HepG2 (cell line): Measurements from ENCODE around the gene NUAK1. TPM values are rescaled to one million over a fixed set of nuclear protein-coding genes. Genes with fewer than 3 reads are reported as not detected.

Experiments used
- CREBL2 ChIP-seq: sonication (generic); formaldehyde crosslinking; IDR thresholded peaks from 2 replicates; pipeline ENCODE4 v1.8.1; 2023; ENCODE audit warnings: missing genetic modification reagents, mild to moderate bottlenecking, borderline replicate concordance
- CREM ChIP-seq, 2 experiments: sonication (generic) in 1 of 2; formaldehyde crosslinking in 1 of 2; IDR thresholded peaks; 2 replicates each; pipeline versions ENCODE4 v1.4.0 to v1.6.1; 2016 to 2020; ENCODE audit warnings: antibody characterized with exemption in 1 of 2, mild to moderate bottlenecking in 1 of 2, missing genetic modification reagents in 1 of 2
- ETV5 ChIP-seq: IDR thresholded peaks from 2 replicates; pipeline ENCODE4 v1.6.1; 2018; ENCODE audit warnings: missing biosample characterization, missing genetic modification reagents, inconsistent platforms, borderline replicate concordance
- HOXA7 ChIP-seq: sonication (generic); formaldehyde crosslinking; IDR thresholded peaks from 2 replicates; pipeline ENCODE4 v1.8.1; 2022; ENCODE audit warnings: mild to moderate bottlenecking, missing genetic modification reagents, moderate library complexity
- RBFOX2 ChIP-seq: fragments of 200-400 bp; formaldehyde crosslinking; IDR thresholded peaks from 2 replicates; pipeline ENCODE4 v1.6.1; 2017; ENCODE audit warnings: low read depth, mild to moderate bottlenecking, low read length
- SIX4 ChIP-seq: sonication (generic); formaldehyde crosslinking; IDR thresholded peaks from 2 replicates; pipeline ENCODE4 v1.4.0; 2020; ENCODE audit warnings: missing genetic modification reagents
- ZBTB33 ChIP-seq: sonication (generic); formaldehyde crosslinking; IDR thresholded peaks from 2 replicates; pipeline ENCODE4 v1.4.0; 2020; ENCODE audit warnings: missing genetic modification reagents
- ZNF24 ChIP-seq: fragments of 450-650 bp; IDR thresholded peaks from 2 replicates; pipeline ENCODE4 v1.6.1; 2017; ENCODE audit warnings: antibody characterized with exemption, mild to moderate bottlenecking
- ZNF329 ChIP-seq: sonication (generic); formaldehyde crosslinking; IDR thresholded peaks from 2 replicates; pipeline ENCODE4 v1.9.0; 2021; ENCODE audit warnings: low read depth, mild to moderate bottlenecking, missing genetic modification reagents
- ZNF646 ChIP-seq: sonication (generic); formaldehyde crosslinking; IDR thresholded peaks from 2 replicates; pipeline ENCODE4 v1.9.0; 2021; ENCODE audit warnings: mild to moderate bottlenecking, missing genetic modification reagents
- ZNF749 ChIP-seq: sonication (generic); formaldehyde crosslinking; IDR thresholded peaks from 2 replicates; pipeline ENCODE4 v1.8.0; 2022; ENCODE audit warnings: mild to moderate bottlenecking, missing genetic modification reagents, moderate library complexity, borderline replicate concordance
- polyA plus RNA-seq, 8 experiments: library from polyadenylated mRNA; depleted of rRNA in 3 of 8; stranded (reverse) in 7 of 8; unstranded in 1 of 8; fragments of >200 nt; fragmentation: Illumina TruSeq in 4 of 8; extraction: Trizol in 4 of 8; gene quantifications; 2 replicates each; pipeline versions ENCODE4 v1.2.1 to v1.2.3, GENCODE V29; 2011 to 2016; ENCODE audit warnings: low read depth in 4 of 8, missing spikeins in 1 of 8, mixed read lengths in 1 of 8; ENCODE audit not compliant: insufficient read depth in 1 of 8
- total RNA-seq, 5 experiments: library from RNA; depleted of rRNA; stranded (reverse); fragments of >200 nt; fragmentation: Illumina TruSeq; extraction: Trizol; gene quantifications; 2 replicates each; pipeline ENCODE4 v1.2.3, GENCODE V29; 2016; ENCODE audit warnings: low read depth in 1 of 5
- TF ChIP-seq, protein P1 (sequence below): sonication (generic); formaldehyde crosslinking; IDR thresholded peaks from 2 replicates; pipeline ENCODE4 v1.5.1; 2020; ENCODE audit warnings: mild to moderate bottlenecking, missing genetic modification reagents, moderate library complexity
- TF ChIP-seq, protein P2 (sequence below): sonication (generic); formaldehyde crosslinking; conservative IDR thresholded peaks from 2 replicates; pipeline ENCODE4 v1.4.0; 2020; ENCODE audit warnings: missing genetic modification reagents
- TF ChIP-seq, protein P3 (sequence below), 2 experiments: fragments of 450-650 bp in 1 of 2; sonication (generic) in 1 of 2; formaldehyde crosslinking; IDR thresholded peaks; 2 replicates each; pipeline versions ENCODE4 v1.5.0 to v1.8.0; 2020 to 2022; ENCODE audit warnings: mild to moderate bottlenecking in 1 of 2, missing genetic modification reagents in 1 of 2
- TF ChIP-seq, protein P4 (sequence below): IDR thresholded peaks from 2 replicates; pipeline ENCODE4 v1.6.1; 2016

Gene NUAK1
- total and polyA plus RNA-seq, 2 of the 13 experiments (the other 11 are each of a cell fraction or from before 2014, with no cell fraction given), result 1.7 to 1.9 TPM

- TF ChIP-seq, protein P1, sequence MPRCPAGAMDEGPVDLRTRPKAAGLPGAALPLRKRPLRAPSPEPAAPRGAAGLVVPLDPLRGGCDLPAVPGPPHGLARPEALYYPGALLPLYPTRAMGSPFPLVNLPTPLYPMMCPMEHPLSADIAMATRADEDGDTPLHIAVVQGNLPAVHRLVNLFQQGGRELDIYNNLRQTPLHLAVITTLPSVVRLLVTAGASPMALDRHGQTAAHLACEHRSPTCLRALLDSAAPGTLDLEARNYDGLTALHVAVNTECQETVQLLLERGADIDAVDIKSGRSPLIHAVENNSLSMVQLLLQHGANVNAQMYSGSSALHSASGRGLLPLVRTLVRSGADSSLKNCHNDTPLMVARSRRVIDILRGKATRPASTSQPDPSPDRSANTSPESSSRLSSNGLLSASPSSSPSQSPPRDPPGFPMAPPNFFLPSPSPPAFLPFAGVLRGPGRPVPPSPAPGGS (CRISPR knock-in tag), result no peak
- no peak for TF ChIP-seq ZNF749
- TF ChIP-seq, protein P2, sequence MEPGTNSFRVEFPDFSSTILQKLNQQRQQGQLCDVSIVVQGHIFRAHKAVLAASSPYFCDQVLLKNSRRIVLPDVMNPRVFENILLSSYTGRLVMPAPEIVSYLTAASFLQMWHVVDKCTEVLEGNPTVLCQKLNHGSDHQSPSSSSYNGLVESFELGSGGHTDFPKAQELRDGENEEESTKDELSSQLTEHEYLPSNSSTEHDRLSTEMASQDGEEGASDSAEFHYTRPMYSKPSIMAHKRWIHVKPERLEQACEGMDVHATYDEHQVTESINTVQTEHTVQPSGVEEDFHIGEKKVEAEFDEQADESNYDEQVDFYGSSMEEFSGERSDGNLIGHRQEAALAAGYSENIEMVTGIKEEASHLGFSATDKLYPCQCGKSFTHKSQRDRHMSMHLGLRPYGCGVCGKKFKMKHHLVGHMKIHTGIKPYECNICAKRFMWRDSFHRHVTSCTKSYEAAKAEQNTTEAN (CRISPR knock-in tag), result peak; percentile 57; the same call in 1 of the 2 replicates
- no peak for TF ChIP-seq ZNF329 (CRISPR knock-in tag)
- TF ChIP-seq, protein P3, sequence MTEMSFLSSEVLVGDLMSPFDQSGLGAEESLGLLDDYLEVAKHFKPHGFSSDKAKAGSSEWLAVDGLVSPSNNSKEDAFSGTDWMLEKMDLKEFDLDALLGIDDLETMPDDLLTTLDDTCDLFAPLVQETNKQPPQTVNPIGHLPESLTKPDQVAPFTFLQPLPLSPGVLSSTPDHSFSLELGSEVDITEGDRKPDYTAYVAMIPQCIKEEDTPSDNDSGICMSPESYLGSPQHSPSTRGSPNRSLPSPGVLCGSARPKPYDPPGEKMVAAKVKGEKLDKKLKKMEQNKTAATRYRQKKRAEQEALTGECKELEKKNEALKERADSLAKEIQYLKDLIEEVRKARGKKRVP (CRISPR knock-in tag; IDR thresholded peaks at IDR 0.05), result no peak
- no peak for TF ChIP-seq ZBTB33 (CRISPR knock-in tag)
- TF ChIP-seq, protein P4, sequence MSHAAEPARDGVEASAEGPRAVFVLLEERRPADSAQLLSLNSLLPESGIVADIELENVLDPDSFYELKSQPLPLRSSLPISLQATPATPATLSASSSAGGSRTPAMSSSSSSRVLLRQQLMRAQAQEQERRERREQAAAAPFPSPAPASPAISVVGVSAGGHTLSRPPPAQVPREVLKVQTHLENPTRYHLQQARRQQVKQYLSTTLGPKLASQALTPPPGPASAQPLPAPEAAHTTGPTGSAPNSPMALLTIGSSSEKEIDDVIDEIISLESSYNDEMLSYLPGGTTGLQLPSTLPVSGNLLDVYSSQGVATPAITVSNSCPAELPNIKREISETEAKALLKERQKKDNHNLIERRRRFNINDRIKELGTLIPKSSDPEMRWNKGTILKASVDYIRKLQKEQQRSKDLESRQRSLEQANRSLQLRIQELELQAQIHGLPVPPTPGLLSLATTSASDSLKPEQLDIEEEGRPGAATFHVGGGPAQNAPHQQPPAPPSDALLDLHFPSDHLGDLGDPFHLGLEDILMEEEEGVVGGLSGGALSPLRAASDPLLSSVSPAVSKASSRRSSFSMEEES (CRISPR knock-in tag), result no peak
- TF ChIP-seq CREBL2 (CRISPR knock-in tag), result no peak
- TF ChIP-seq RBFOX2, result no peak
- peak; percentile 71 for TF ChIP-seq ETV5 (CRISPR knock-in tag)
- no peak for TF ChIP-seq ZNF24
- TF ChIP-seq SIX4 (CRISPR knock-in tag), result 0 out of 2 replicates have a peak, but pooled peaks have one; percentile 36
- no peak for TF ChIP-seq HOXA7 (CRISPR knock-in tag)
- TF ChIP-seq CREM (IDR thresholded peaks at IDR 0.05), result peak; percentile 71
- TF ChIP-seq CREM (CRISPR knock-in tag; IDR thresholded peaks at IDR 0.05), result no peak
- TF ChIP-seq ZNF646 (CRISPR knock-in tag), result no peak
Measured at GRCh38 chr12:106098691-106099200, 40.0 kb downstream of the NUAK1 start (continued).
